GM06990 (cell line): ENCODE measurements around the gene UROD.

ENCODE experiments used
- DNase-seq: peaks from one replicate; pipeline ENCODE4 v3.0.0-alpha.2; 2011; ENCODE audit not compliant: insufficient read length; ENCODE audit errors: extremely low read depth
- H3K27me3 ChIP-seq: replicated peaks from 2 replicates; pipeline ENCODE4 v1.6.0; 2011; ENCODE audit warnings: low read length; ENCODE audit not compliant: control insufficient read depth, insufficient read depth
- H3K36me3 ChIP-seq: 2 replicates; pipeline ENCODE4 v1.5.1; 2011; ENCODE audit warnings: low read length; ENCODE audit not compliant: control insufficient read depth, insufficient read depth
- H3K4me3 ChIP-seq: replicated peaks from 2 replicates; pipeline ENCODE4 v1.5.1; 2011; ENCODE audit warnings: low read depth, mild to moderate bottlenecking, control low read depth, low read length
- CTCF ChIP-seq: IDR thresholded peaks from 2 replicates; pipeline ENCODE4 v1.5.1; 2011; ENCODE audit warnings: low read length, control low read depth, mild to moderate bottlenecking, inconsistent platforms; ENCODE audit not compliant: insufficient read depth, poor library complexity, severe bottlenecking

The UROD gene

DNA sequence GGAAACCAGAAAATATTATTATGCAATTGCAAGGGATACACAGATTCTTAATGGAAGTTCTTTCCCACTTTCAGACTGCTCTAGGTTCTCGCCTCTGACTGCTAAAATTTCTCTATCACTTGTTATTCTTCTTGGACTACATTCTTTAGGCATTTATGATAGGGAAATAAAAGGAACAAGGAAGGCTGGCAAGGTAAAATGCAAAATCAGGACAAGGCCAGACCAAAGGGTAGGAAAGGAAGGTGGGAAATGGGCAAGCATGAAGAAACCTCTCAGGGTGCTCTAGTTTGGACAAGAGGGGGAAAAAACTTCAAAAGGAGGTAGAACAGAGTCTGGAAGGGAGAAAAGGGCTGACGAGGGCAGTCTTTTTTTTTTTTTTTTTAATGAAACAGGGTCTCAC, 26.2 kb downstream of the UROD start:
- TF ChIP-seq CTCF: no peak
- DNase-seq: no peak
- no peaks in the 10 kb centered on the region for H3K27me3 ChIP-seq

GRCh38 chr1:45038661-45039364, 26.8 kb downstream of the UROD start:
- H3K27me3 ChIP-seq: no peaks in the 10 kb centered on the region
- no peak for DNase-seq
- H3K4me3 ChIP-seq: no peak overlapping the region
- TF ChIP-seq CTCF: no peak
- no peaks in the 10 kb centered on the region for H3K36me3 ChIP-seq

More for the DNA sequence above, 26.2 kb downstream of the UROD start:
- H3K4me3 ChIP-seq: no peak overlapping the region
- no peaks in the 10 kb centered on the region for H3K36me3 ChIP-seq

- Histone ChIP-seq H3K36me3 (no peaks in the 10 kb centered on the region), H3K4me3 (no peak overlapping the region), H3K27me3 (no peaks in the 10 kb centered on the region)
- TF ChIP-seq CTCF: no peak
- DNase-seq: no peak
Measured at GRCh38 chr1:45040297-45040696, 28.2 kb downstream of the UROD start.

DNA sequence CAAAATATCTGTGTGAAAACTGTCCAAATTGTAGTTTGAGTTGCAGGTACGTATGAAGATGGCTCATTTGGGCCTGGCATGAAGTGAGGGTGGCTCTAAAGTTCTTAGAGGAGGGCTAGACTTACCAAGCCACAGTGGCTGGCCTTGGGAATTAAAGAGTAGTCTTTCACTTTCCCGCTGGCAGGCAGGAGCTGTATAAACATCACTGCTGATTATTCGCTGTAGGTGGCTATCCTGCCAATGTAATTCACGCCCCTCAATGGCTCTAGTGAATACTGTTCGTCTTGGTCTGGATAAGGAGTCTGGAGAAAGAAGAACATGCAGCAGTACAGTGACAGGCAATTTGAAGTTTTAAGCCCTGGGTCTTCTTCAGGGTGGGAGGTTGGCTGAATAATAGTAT, 31.0 kb downstream of the UROD start:
- Histone ChIP-seq H3K36me3 (no peaks in the 10 kb centered on the region), H3K27me3 (no peaks in the 10 kb centered on the region), H3K4me3 (no peak overlapping the region)
- TF ChIP-seq CTCF: no peak
- no peak for DNase-seq

DNA sequence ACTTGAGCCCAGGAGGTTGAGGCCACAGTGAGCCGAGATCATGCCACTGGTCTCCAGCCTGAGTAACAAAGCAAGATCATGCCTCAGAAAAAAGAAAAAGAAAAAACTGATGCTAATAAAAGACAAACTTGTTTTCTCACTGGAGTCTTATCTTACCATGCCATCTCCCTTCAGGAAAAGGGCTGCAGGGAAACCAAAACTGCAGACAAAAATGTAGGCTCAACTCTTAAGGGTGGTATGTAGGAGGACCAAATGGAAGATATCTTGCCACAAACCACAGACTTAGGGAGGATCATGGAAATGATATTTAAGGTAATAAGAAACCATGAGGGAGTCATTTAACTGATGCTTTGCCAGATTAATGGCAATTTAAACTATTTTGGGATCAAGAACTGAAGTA, 32.9 kb downstream of the UROD start:
- Histone ChIP-seq H3K36me3 (no peaks in the 10 kb centered on the region), H3K27me3 (no peaks in the 10 kb centered on the region), H3K4me3 (no peak overlapping the region)
- DNase-seq: no peak
- no peak for TF ChIP-seq CTCF

DNA sequence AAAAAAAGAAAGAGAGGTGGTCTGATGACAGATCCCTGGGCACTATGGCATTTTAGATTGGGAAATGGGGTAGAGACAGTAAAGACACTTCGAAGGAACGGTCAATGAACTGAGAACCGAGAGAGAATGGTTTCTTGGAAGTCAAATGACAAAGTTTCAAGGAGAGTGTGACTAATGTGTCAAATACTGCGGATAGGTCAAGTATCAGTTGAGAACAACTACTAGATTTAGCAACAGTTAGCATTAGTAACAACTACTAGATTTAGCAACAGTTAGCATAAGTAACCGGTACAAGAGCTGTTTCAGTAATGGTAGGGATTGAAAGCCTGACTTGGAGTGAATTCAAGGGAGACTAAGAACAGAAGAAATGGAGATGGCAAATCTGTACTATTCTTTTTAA, 35.0 kb downstream of the UROD start:
- DNase-seq: no peak
- Histone ChIP-seq H3K4me3 (no peak overlapping the region), H3K27me3 (no peaks in the 10 kb centered on the region), H3K36me3 (no peaks in the 10 kb centered on the region)
- TF ChIP-seq CTCF: no peak
